Stimulated activated CD8-positive, alpha-beta memory T cell treated with anti-CD3 and anti-CD28 coated beads, Interleukin-15, amount 100 ng/mL, for 24 hours (primary cell): Measurements from ENCODE around the gene KRTAP5-11.
"Not testable (repeated sequence)": the region's sequence is repeated elsewhere in the genome, so short reads cannot be mapped to it uniquely, and the experiment has no call there.

ENCODE experiments used
- DNase-seq: peaks from one replicate; pipeline ENCODE4 v3.0.0-alpha.2; 2020; ENCODE audit warnings: low read depth

The KRTAP5-11 gene

GRCh38 chr11:71582309-71582895, at the start of gene KRTAP5-11:
Gene KRTAP5-11, minus strand, starts transcription at chr11:71582875. Its CDS starts 38 bp downstream, at chr11:71582837.
- DNase-seq, result no peak

GRCh38 chr11:71631551-71631950, 48.9 kb upstream of the KRTAP5-11 start:
- DNase-seq, result not testable (repeated sequence)

- DNase-seq, result not testable (repeated sequence)
Measured at GRCh38 chr11:71630071-71630470, 47.4 kb upstream of the KRTAP5-11 start.

- DNase-seq, result not testable (repeated sequence)
Measured at GRCh38 chr11:71628943-71629342, 46.3 kb upstream of the KRTAP5-11 start.

GRCh38 chr11:71623226-71623625, 40.6 kb upstream of the KRTAP5-11 start:
- not testable (repeated sequence) for DNase-seq

GRCh38 chr11:71622561-71622960, 39.9 kb upstream of the KRTAP5-11 start:
- not testable (repeated sequence) for DNase-seq

- DNase-seq, result not testable (repeated sequence)
Measured at GRCh38 chr11:71615003-71615402, 32.3 kb upstream of the KRTAP5-11 start.

- DNase-seq, result not testable (repeated sequence)
Measured at GRCh38 chr11:71614366-71614917, 31.8 kb upstream of the KRTAP5-11 start.

- DNase-seq, result not testable (repeated sequence)
Measured at GRCh38 chr11:71613931-71614330, 31.3 kb upstream of the KRTAP5-11 start.

GRCh38 chr11:71611218-71611910, 28.7 kb upstream of the KRTAP5-11 start:
- not testable (repeated sequence) for DNase-seq

GRCh38 chr11:71608272-71608671, 25.6 kb upstream of the KRTAP5-11 start:
- not testable (repeated sequence) for DNase-seq

- DNase-seq, result not testable (repeated sequence)
Measured at GRCh38 chr11:71607520-71608216, 25.0 kb upstream of the KRTAP5-11 start.

GRCh38 chr11:71606853-71607519, 24.3 kb upstream of the KRTAP5-11 start:
- not testable (repeated sequence) for DNase-seq

GRCh38 chr11:71604798-71605488, 22.3 kb upstream of the KRTAP5-11 start:
- not testable (repeated sequence) for DNase-seq

- DNase-seq, result not testable (repeated sequence)
Measured at GRCh38 chr11:71603221-71603620, 20.5 kb upstream of the KRTAP5-11 start.

GRCh38 chr11:71589546-71589920, 6.9 kb upstream of the KRTAP5-11 start:
- not testable (repeated sequence) for DNase-seq

GRCh38 chr11:71588822-71589545, 6.3 kb upstream of the KRTAP5-11 start:
- not testable (repeated sequence) for DNase-seq

GRCh38 chr11:71588314-71588713, 5.6 kb upstream of the KRTAP5-11 start:
- DNase-seq, result not testable (repeated sequence)

- not testable (repeated sequence) for DNase-seq
Measured at GRCh38 chr11:71585673-71586072, 3.0 kb upstream of the KRTAP5-11 start.

- not testable (repeated sequence) for DNase-seq
Measured at GRCh38 chr11:71582969-71583368, 294 bp upstream of the KRTAP5-11 start.

GRCh38 chr11:71581826-71582225, 849 bp downstream of the KRTAP5-11 start:
- no peak for DNase-seq
